Hematopoietic multipotent progenitor cell (in vitro differentiated cells): ENCODE measurements around the gene NEGR1. TPM values are rescaled to one million over a fixed set of nuclear protein-coding genes. Genes with fewer than 3 reads are reported as not detected.

Experiments used
- DNase-seq, 3 donors: peaks; one replicate each; pipeline ENCODE4 v3.0.0-alpha.2; 2011 to 2015; ENCODE audit warnings: low read depth in 2 of 3, low spot score in 2 of 3
- total RNA-seq: library from RNA; depleted of rRNA; stranded (reverse); fragments of >200 nt; gene quantifications from one replicate; pipeline ENCODE4 v1.2.3, GENCODE V29; 2012

The NEGR1 gene
- total RNA-seq, 1 donor, result 3.8 TPM

GRCh38 chr1:71651214-71651613 lies 631.1 kb downstream of the NEGR1 start:
- DNase-seq, result no peak

- DNase-seq, result no peak
Observed at GRCh38 chr1:71650119-71650518, 632.2 kb downstream of the NEGR1 start.

- DNase-seq, result no peak
Observed at GRCh38 chr1:71649608-71650007, 632.7 kb downstream of the NEGR1 start.

- no peak for DNase-seq
Observed at GRCh38 chr1:71647513-71648300, 634.6 kb downstream of the NEGR1 start.

- no peak for DNase-seq
Observed at GRCh38 chr1:71645015-71645414, 637.3 kb downstream of the NEGR1 start.

- no peak for DNase-seq
Observed at GRCh38 chr1:71641903-71642302, 640.4 kb downstream of the NEGR1 start.

- no peak for DNase-seq
Observed at GRCh38 chr1:71640998-71641397, 641.3 kb downstream of the NEGR1 start.

GRCh38 chr1:71640116-71640515 lies 642.2 kb downstream of the NEGR1 start:
- DNase-seq, result no peak

- no peak for DNase-seq
Observed at GRCh38 chr1:71638081-71638766, 644.1 kb downstream of the NEGR1 start.

- DNase-seq, result no peak
Observed at GRCh38 chr1:71635568-71635967, 646.8 kb downstream of the NEGR1 start.

GRCh38 chr1:71634159-71634558 lies 648.2 kb downstream of the NEGR1 start:
- DNase-seq, result no peak

GRCh38 chr1:71630073-71630472 lies 652.3 kb downstream of the NEGR1 start:
- DNase-seq, result no peak

- no peak for DNase-seq
Observed at GRCh38 chr1:71625004-71625403, 657.3 kb downstream of the NEGR1 start.

- DNase-seq, result no peak
Observed at GRCh38 chr1:71623888-71624287, 658.5 kb downstream of the NEGR1 start.

- no peak for DNase-seq
Observed at GRCh38 chr1:71621785-71622184, 660.6 kb downstream of the NEGR1 start.

- DNase-seq, result no peak
Observed at GRCh38 chr1:71618766-71619530, 663.4 kb downstream of the NEGR1 start.

- DNase-seq, result no peak
Observed at GRCh38 chr1:71618191-71618590, 664.1 kb downstream of the NEGR1 start.

- no peak for DNase-seq
Observed at GRCh38 chr1:71610476-71610875, 671.9 kb downstream of the NEGR1 start.

GRCh38 chr1:71603044-71603776 lies 679.1 kb downstream of the NEGR1 start:
- DNase-seq, result no peak

- DNase-seq, result no peak
Observed at GRCh38 chr1:71600023-71600422, 682.3 kb downstream of the NEGR1 start.

GRCh38 chr1:71599306-71599705 lies 683.0 kb downstream of the NEGR1 start:
- no peak for DNase-seq
